B cell (primary cell): ENCODE measurements around the gene TXLNA.

ENCODE experiments used
- CTCF ChIP-seq: fragments of 200-600 bp; IDR thresholded peaks from one replicate; pipeline ENCODE4 v1.8.0; 2022; ENCODE audit warnings: antibody characterized with exemption, mild to moderate bottlenecking
- EZH2 ChIP-seq: IDR thresholded peaks from 2 replicates; pipeline ENCODE4 v1.6.1; 2012; ENCODE audit warnings: borderline replicate concordance, low read depth, mild to moderate bottlenecking, moderate library complexity, low read length; ENCODE audit not compliant: insufficient read depth, poor library complexity, severe bottlenecking

- TF ChIP-seq CTCF (peak; percentile 30), EZH2 (no peak)
Measured at GRCh38 chr1:32240140-32240951, 60.9 kb downstream of the TXLNA start.
